GM13976 (cell line): ENCODE results near the gene ENAM.

Experiments
- DNase-seq: peaks from one replicate; pipeline ENCODE4 v3.0.0; 2012; ENCODE audit warnings: low spot score
- CTCF ChIP-seq: IDR thresholded peaks from 2 replicates; pipeline ENCODE4 v1.5.1; 2012; ENCODE audit warnings: borderline replicate concordance, mild to moderate bottlenecking; ENCODE audit not compliant: insufficient read depth; ENCODE audit errors: extremely low read depth, missing control alignments, control extremely low read depth
- in situ Hi-C: fragments of 300-500 bp; cut with MboI; formaldehyde crosslinking; loops from one replicate; pipeline ENCODE4 v1.12.0; 2022; ENCODE audit warnings: low sequenced_read_pairs, mixed read lengths, inconsistent platforms; ENCODE audit not compliant: unreplicated experiment

Gene ENAM

GRCh38 chr4:70607334-70607853 is 21.1 kb upstream of the ENAM start:
- no peak for DNase-seq
- no peak for TF ChIP-seq CTCF
- in situ Hi-C loops, result no loop called here

DNA sequence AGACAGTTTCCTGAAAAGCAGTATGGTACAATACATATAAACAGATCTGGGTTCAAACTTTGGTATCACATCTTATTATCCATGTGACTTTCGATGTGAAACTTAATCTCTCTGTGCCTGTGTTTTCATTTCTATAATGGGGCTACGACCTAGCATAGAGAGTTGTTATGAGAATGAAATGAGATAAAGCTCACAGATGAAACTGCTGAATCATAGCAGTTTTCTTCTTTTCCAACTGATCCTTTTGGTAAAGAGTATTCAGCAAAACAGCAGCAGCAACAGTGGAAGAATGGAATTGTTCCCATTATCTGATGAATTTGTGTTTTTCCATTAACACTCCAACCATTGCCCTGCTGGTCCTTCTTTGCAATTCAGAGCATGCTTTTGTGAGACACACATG is 20.2 kb upstream of the ENAM start:
- DNase-seq, result no peak
- in situ Hi-C loops, result no loop called here
- TF ChIP-seq CTCF, result no peak

- TF ChIP-seq CTCF, result no peak
- in situ Hi-C loops, result no loop called here
- peak; percentile 4 for DNase-seq
These were observed 15.0 kb upstream of the ENAM start for GRCh38 chr4:70613306-70614183.

GRCh38 chr4:70614184-70614555 is 14.4 kb upstream of the ENAM start:
- no peak for DNase-seq
- in situ Hi-C loops, result no loop called here
- TF ChIP-seq CTCF, result no peak

DNA sequence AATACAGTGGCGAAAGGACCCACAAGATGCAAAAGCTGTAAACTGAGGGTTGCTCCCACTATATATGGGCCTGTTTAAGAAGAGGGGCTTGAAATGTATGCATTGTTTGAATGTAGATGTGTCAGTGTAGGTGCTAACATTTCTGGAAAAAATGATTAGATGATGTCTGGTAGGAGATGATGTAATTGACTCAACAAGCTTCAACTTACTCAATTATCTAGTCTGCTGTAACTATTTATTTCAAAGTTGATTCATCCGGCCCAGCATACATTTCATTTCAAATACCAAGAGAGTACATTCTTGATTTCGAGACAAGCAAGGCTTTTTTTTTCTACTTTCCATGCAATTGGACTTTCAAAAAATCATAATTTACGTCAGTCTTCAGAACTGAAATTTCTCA is 9.3 kb upstream of the ENAM start:
- in situ Hi-C loops, result no loop called here
- TF ChIP-seq CTCF, result no peak
- DNase-seq, result no peak

- in situ Hi-C loops, result no loop called here
- no peak for TF ChIP-seq CTCF
- no peak for DNase-seq
These were observed 8.8 kb upstream of the ENAM start for GRCh38 chr4:70619778-70620177.
